GM23338 (cell line): ENCODE data around the gene CRYBG3.

Experiments
- CREB1 ChIP-seq: fragments of 250-450 bp; sonication (Bioruptor Pico); IDR thresholded peaks from 2 replicates; pipeline ENCODE4 v1.5.0; 2020; ENCODE audit warnings: low read depth, mild to moderate bottlenecking, moderate library complexity
- CTCF ChIP-seq, 2 experiments: fragments of 200-600 bp in 1 of 2; sonication (generic) in 1 of 2; conservative IDR thresholded peaks; 2 replicates each; pipeline versions ENCODE4 v1.5.1 to v1.6.1; 2016 to 2017; ENCODE audit warnings: antibody characterized with exemption in 2 of 2, low read depth in 2 of 2, mild to moderate bottlenecking in 2 of 2, moderate library complexity in 1 of 2
- EZH2 ChIP-seq: fragments of 200-600 bp; sonication (generic); IDR thresholded peaks from one replicate; pipeline ENCODE4 v1.8.0; 2017; ENCODE audit warnings: antibody characterized with exemption, mild to moderate bottlenecking, low read depth; ENCODE audit not compliant: unreplicated experiment
- EZH2phosphoT487 ChIP-seq: fragments of 200-600 bp; sonication (generic); IDR thresholded peaks from one replicate; pipeline ENCODE4 v1.8.1; 2018; ENCODE audit warnings: antibody characterized with exemption; ENCODE audit not compliant: unreplicated experiment
- NANOG ChIP-seq: IDR thresholded peaks from 2 replicates; pipeline ENCODE4 v1.6.1; 2016; ENCODE audit warnings: antibody characterized with exemption, borderline replicate concordance
- POLR2AphosphoS5 ChIP-seq: IDR thresholded peaks from 2 replicates; pipeline ENCODE4 v1.6.1; 2016; ENCODE audit warnings: antibody characterized with exemption, low read depth
- REST ChIP-seq: IDR thresholded peaks from one replicate; pipeline ENCODE4 v1.6.1; 2018; ENCODE audit warnings: antibody characterized with exemption; ENCODE audit not compliant: unreplicated experiment
- ZNF462 ChIP-seq: fragments of 250-450 bp; sonication (Bioruptor Pico); IDR thresholded peaks from 2 replicates; pipeline ENCODE4 v1.5.0; 2020; ENCODE audit warnings: mild to moderate bottlenecking, moderate library complexity

- TF ChIP-seq EZH2phosphoT487 = no peak
- no peak for TF ChIP-seq CTCF (conservative IDR thresholded peaks at IDR 0.05; ENCODE audit: low read depth in 2 of 2)
- no peak for TF ChIP-seq EZH2
- TF ChIP-seq ZNF462 (CRISPR knock-in tag) = no peak
- TF ChIP-seq NANOG = no peak
- no peak for TF ChIP-seq CREB1 (CRISPR knock-in tag)
- no peak for TF ChIP-seq REST
- TF ChIP-seq POLR2AphosphoS5 = no peak
Measured at GRCh38 chr3:97841304-97841703, 19.5 kb downstream of the CRYBG3 start.
